Activated CD4-positive, alpha-beta memory T cell treated with anti-CD3 and anti-CD28 coated beads, Interleukin-2, amount 10 ng/mL, durations not matched to agents 7 days and 5 days (primary cell): ENCODE measurements around the gene PTAFR. TPM values are rescaled to one million over a fixed set of nuclear protein-coding genes. Genes with fewer than 3 reads are reported as not detected.
"Not testable (repeated sequence)": the region's sequence is repeated elsewhere in the genome, so short reads cannot be mapped to it uniquely, and the experiment has no call there.

Experiments
- CTCF ChIA-PET: fragments of 350-600 bp; sonication (Branson Sonifier 250); formaldehyde crosslinking; loops from one replicate; lab custom pipeline; 2021; ENCODE audit warnings: antibody characterized with exemption, inconsistent platforms; lab: Charles Lee
- POLR2A ChIA-PET: fragments of 350-600 bp; sonication (Branson Sonifier 250); formaldehyde crosslinking; loops from one replicate; lab custom pipeline; 2021; ENCODE audit warnings: antibody characterized with exemption; lab: Charles Lee
- DNase-seq: peaks from one replicate; pipeline ENCODE4 v3.0.0-alpha.2; 2020
- H3K27ac Mint-ChIP-seq: one replicate; pipeline ENCODE4 v1.8.0; 2021; ENCODE audit warnings: mild to moderate bottlenecking, mixed read lengths
- H3K27me3 Mint-ChIP-seq: one replicate; pipeline ENCODE4 v1.8.0; 2021; ENCODE audit warnings: mixed read lengths
- H3K36me3 Mint-ChIP-seq: one replicate; pipeline ENCODE4 v1.8.0; 2021; ENCODE audit warnings: low read depth, mixed read lengths
- H3K4me1 Mint-ChIP-seq: one replicate; pipeline ENCODE4 v1.8.0; 2021; ENCODE audit warnings: mixed read lengths
- H3K4me3 Mint-ChIP-seq: one replicate; pipeline ENCODE4 v1.8.0; 2021; ENCODE audit warnings: mild to moderate bottlenecking, mixed read lengths
- H3K9me3 Mint-ChIP-seq: one replicate; pipeline ENCODE4 v1.8.0; 2021; ENCODE audit warnings: mixed read lengths
- total RNA-seq, 2 experiments: library from RNA; stranded (reverse); gene quantifications; one replicate each; pipeline ENCODE4 v1.2.3, GENCODE V29; 2021

PTAFR gene
- total RNA-seq, 2 experiments from 2014 or later = 0.23 to 0.38 TPM

- Mint-ChIP-seq H3K9me3 (no peaks in the 10 kb centered on the region), H3K27me3 (peaks cover 35% of the 10 kb centered on the region), H3K27ac (no peak overlapping the region), H3K4me1 (peaks cover 2% of the 10 kb centered on the region), H3K4me3 (no peak overlapping the region), H3K36me3 (no peaks in the 10 kb centered on the region)
- ChIA-PET POLR2A (no interaction called here), CTCF (no interaction called here)
- no peak for DNase-seq
Observed at GRCh38 chr1:28150125-28150780, 26.2 kb downstream of the PTAFR start.

- H3K36me3 Mint-ChIP-seq = no peaks in the 10 kb centered on the region
- POLR2A ChIA-PET = interaction anchor here (0.7 to 1.5 kb wide), 2 partner anchors 12 to 61 kb away, joined by 3 to 4 read pairs; no protein-coding TSS in a partner anchor
- H3K27ac Mint-ChIP-seq = no peak overlapping the region
- CTCF ChIA-PET = interaction anchor here (0.7 kb wide), 1 partner anchor 20 kb away, joined by 3 read pairs; no protein-coding TSS in a partner anchor
- H3K4me1 Mint-ChIP-seq = peaks cover 10% of the 10 kb centered on the region
- H3K9me3 Mint-ChIP-seq = no peaks in the 10 kb centered on the region
- H3K4me3 Mint-ChIP-seq = no peak overlapping the region
- no peak for DNase-seq
- H3K27me3 Mint-ChIP-seq = peaks cover 41% of the 10 kb centered on the region
Observed at GRCh38 chr1:28148880-28149195, 27.7 kb downstream of the PTAFR start.

- Mint-ChIP-seq H3K36me3 (no peaks in the 10 kb centered on the region), H3K4me3 (no peak overlapping the region), H3K27me3 (peaks cover 48% of the 10 kb centered on the region), H3K4me1 (peaks cover 14% of the 10 kb centered on the region), H3K9me3 (no peaks in the 10 kb centered on the region), H3K27ac (no peak overlapping the region)
- CTCF ChIA-PET = interaction anchor here (0.8 kb wide), 1 partner anchor 56 kb away, joined by 3 read pairs; no protein-coding TSS in a partner anchor
- POLR2A ChIA-PET = interaction anchor here (1.2 to 1.5 kb wide), 3 partner anchors 13 to 52 kb away, joined by 4 to 5 read pairs (median 4); no protein-coding TSS in a partner anchor
- no peak for DNase-seq
Observed at GRCh38 chr1:28147264-28148094, 29.0 kb downstream of the PTAFR start.

- no peak for DNase-seq
- CTCF ChIA-PET = no interaction called here
- peaks cover 14% of the 10 kb centered on the region for H3K4me1 Mint-ChIP-seq
- no peak overlapping the region for H3K4me3 Mint-ChIP-seq
- peaks cover 52% of the 10 kb centered on the region for H3K27me3 Mint-ChIP-seq
- no peaks in the 10 kb centered on the region for H3K36me3 Mint-ChIP-seq
- no peak overlapping the region for H3K27ac Mint-ChIP-seq
- POLR2A ChIA-PET = interaction anchor here (0.6 kb wide), 1 partner anchor 38 kb away, joined by 3 read pairs; no protein-coding TSS in a partner anchor
- no peaks in the 10 kb centered on the region for H3K9me3 Mint-ChIP-seq
Observed at GRCh38 chr1:28145728-28146127, 30.8 kb downstream of the PTAFR start.

- Mint-ChIP-seq H3K4me3 (no peak overlapping the region), H3K9me3 (no peaks in the 10 kb centered on the region), H3K4me1 (peaks cover 15% of the 10 kb centered on the region), H3K27me3 (peaks cover 49% of the 10 kb centered on the region), H3K27ac (no peak overlapping the region), H3K36me3 (no peaks in the 10 kb centered on the region)
- ChIA-PET POLR2A (interaction anchor here (1.2 to 2.2 kb wide), 2 partner anchors 25 to 55 kb away, joined by 4 to 8 read pairs; no protein-coding TSS in a partner anchor), CTCF (interaction anchor here (0.7 to 1.4 kb wide), 2 partner anchors 17 to 53 kb away, joined by 3 to 4 read pairs; no protein-coding TSS in a partner anchor)
- DNase-seq = peak; percentile 36
Observed at GRCh38 chr1:28144203-28145135, 32.0 kb downstream of the PTAFR start.

- no peaks in the 10 kb centered on the region for H3K9me3 Mint-ChIP-seq
- CTCF ChIA-PET = interaction anchor here (0.7 to 1.4 kb wide), 2 partner anchors 17 to 52 kb away, joined by 3 to 4 read pairs; no protein-coding TSS in a partner anchor
- peaks cover 55% of the 10 kb centered on the region for H3K27me3 Mint-ChIP-seq
- no peak overlapping the region for H3K4me3 Mint-ChIP-seq
- H3K36me3 Mint-ChIP-seq = no peaks in the 10 kb centered on the region
- POLR2A ChIA-PET = interaction anchor here (1.2 to 2.2 kb wide), 2 partner anchors 26 to 56 kb away, joined by 4 to 8 read pairs; no protein-coding TSS in a partner anchor
- peaks cover 21% of the 10 kb centered on the region for H3K4me1 Mint-ChIP-seq
- DNase-seq = no peak
- no peak overlapping the region for H3K27ac Mint-ChIP-seq
Observed at GRCh38 chr1:28143496-28144202, 32.8 kb downstream of the PTAFR start.

GRCh38 chr1:28141685-28142084 lies 34.8 kb downstream of the PTAFR start:
- no peaks in the 10 kb centered on the region for H3K9me3 Mint-ChIP-seq
- no peaks in the 10 kb centered on the region for H3K36me3 Mint-ChIP-seq
- no peak overlapping the region for H3K27ac Mint-ChIP-seq
- ChIA-PET POLR2A (no interaction called here), CTCF (no interaction called here)
- H3K27me3 Mint-ChIP-seq = peaks cover 65% of the 10 kb centered on the region
- DNase-seq = no peak
- no peak overlapping the region for H3K4me3 Mint-ChIP-seq
- peaks cover 21% of the 10 kb centered on the region for H3K4me1 Mint-ChIP-seq

GRCh38 chr1:28139866-28140265 lies 36.6 kb downstream of the PTAFR start:
- DNase-seq, H3K4me3 Mint-ChIP-seq, H3K36me3 Mint-ChIP-seq, POLR2A ChIA-PET, CTCF ChIA-PET, H3K27ac Mint-ChIP-seq, H3K9me3 Mint-ChIP-seq: not testable (repeated sequence)
- Mint-ChIP-seq H3K27me3 (peaks cover 69% of the 10 kb centered on the region), H3K4me1 (peaks cover 19% of the 10 kb centered on the region)

- peaks cover 12% of the 10 kb centered on the region for H3K4me1 Mint-ChIP-seq
- POLR2A ChIA-PET = no interaction called here
- H3K27me3 Mint-ChIP-seq = peaks cover 67% of the 10 kb centered on the region
- CTCF ChIA-PET = no interaction called here
- no peaks in the 10 kb centered on the region for H3K9me3 Mint-ChIP-seq
- H3K27ac Mint-ChIP-seq = no peak overlapping the region
- H3K36me3 Mint-ChIP-seq = no peaks in the 10 kb centered on the region
- no peak for DNase-seq
- H3K4me3 Mint-ChIP-seq = no peak overlapping the region
Observed at GRCh38 chr1:28139025-28139712, 37.3 kb downstream of the PTAFR start.

GRCh38 chr1:28136922-28137613 lies 39.4 kb downstream of the PTAFR start:
- peaks cover 7% of the 10 kb centered on the region for H3K4me1 Mint-ChIP-seq
- POLR2A ChIA-PET = no interaction called here

More at GRCh38 chr1:28136922-28137613, 39.4 kb downstream of the PTAFR start:
- Mint-ChIP-seq H3K4me3 (no peak overlapping the region), H3K9me3 (peaks cover 2% of the 10 kb centered on the region), H3K27me3 (peaks cover 66% of the 10 kb centered on the region), H3K27ac (no peak overlapping the region), H3K36me3 (no peaks in the 10 kb centered on the region)
- CTCF ChIA-PET = interaction anchor here (0.7 to 0.8 kb wide), 2 partner anchors 28 to 259 kb away, joined by 4 read pairs; no protein-coding TSS in a partner anchor
- DNase-seq = no peak
